Thyroid gland (tissue), 4 donors: ENCODE results near the gene ENTHD1. TPM values are rescaled to one million over a fixed set of nuclear protein-coding genes. Genes with fewer than 3 reads are reported as not detected.

Experiments
- DNase-seq, 2 donors: peaks; one replicate each; pipeline ENCODE4 v3.0.0-alpha.2; 2019
- H3K27ac ChIP-seq, 3 donors: fragments of 200-600 bp; sonication (generic); 1 replicate in 2 of 3; 2 replicates in 1 of 3; pipeline ENCODE4 v1.5.1; 2016 to 2019; ENCODE audit warnings: mild to moderate bottlenecking in 1 of 3, moderate library complexity in 1 of 3
- H3K27me3 ChIP-seq: fragments of 200-600 bp; sonication (generic); one replicate; pipeline ENCODE4 v1.5.1; 2019
- H3K36me3 ChIP-seq, 2 donors: fragments of 200-600 bp; sonication (generic); one replicate each; pipeline ENCODE4 v1.5.1; 2016 to 2019
- H3K4me1 ChIP-seq, 2 donors: fragments of 200-600 bp; sonication (generic); one replicate each; pipeline ENCODE4 v1.5.1; 2017 to 2019
- H3K4me3 ChIP-seq, 3 donors: fragments of 200-600 bp; sonication (generic); replicated peaks in 1 of 3; 1 replicate in 2 of 3; 2 replicates in 1 of 3; pipeline ENCODE4 v1.5.1; 2016; ENCODE audit warnings: mild to moderate bottlenecking in 1 of 3
- H3K9me3 ChIP-seq: fragments of 200-600 bp; sonication (generic); one replicate; pipeline ENCODE4 v1.5.1; 2017
- POLR2A ChIP-seq, 2 donors: fragments of 450-650 bp; IDR thresholded peaks; one replicate each; pipeline ENCODE4 v1.6.1; 2017; ENCODE audit warnings: antibody characterized with exemption in 2 of 2, mild to moderate bottlenecking in 2 of 2, moderate library complexity in 1 of 2
- WGBS, 2 donors: methylation state at CpG; one replicate each; pipeline ENCODE4 v1.1.5; 2017; 5-methylcytosine and 5-hydroxymethylcytosine counted together
- intact Hi-C: fragments of 100-400 bp; cut with DNase I; formaldehyde crosslinking; loops from one replicate; pipeline ENCODE4 v1.15.1; 2023
- total RNA-seq, 4 donors: library from RNA; depleted of rRNA; stranded (reverse); fragments of >200 nt; gene quantifications; one replicate each; pipeline ENCODE4 v1.2.3, GENCODE V29; 2016
- TF ChIP-seq, protein P1 (sequence below), 6 experiments: fragments of 200-600 bp in 3 of 6; fragments of 450-650 bp in 3 of 6; sonication (generic) in 3 of 6; IDR thresholded peaks; one replicate each; pipeline ENCODE4 v1.5.1; 2016 to 2019; ENCODE audit warnings: antibody characterized with exemption in 6 of 6, mild to moderate bottlenecking in 2 of 6, inconsistent platforms in 1 of 6, moderate library complexity in 1 of 6

The ENTHD1 gene
- total RNA-seq, 4 donors from 2014 or later: 1.3 TPM; not detected in 3

DNA sequence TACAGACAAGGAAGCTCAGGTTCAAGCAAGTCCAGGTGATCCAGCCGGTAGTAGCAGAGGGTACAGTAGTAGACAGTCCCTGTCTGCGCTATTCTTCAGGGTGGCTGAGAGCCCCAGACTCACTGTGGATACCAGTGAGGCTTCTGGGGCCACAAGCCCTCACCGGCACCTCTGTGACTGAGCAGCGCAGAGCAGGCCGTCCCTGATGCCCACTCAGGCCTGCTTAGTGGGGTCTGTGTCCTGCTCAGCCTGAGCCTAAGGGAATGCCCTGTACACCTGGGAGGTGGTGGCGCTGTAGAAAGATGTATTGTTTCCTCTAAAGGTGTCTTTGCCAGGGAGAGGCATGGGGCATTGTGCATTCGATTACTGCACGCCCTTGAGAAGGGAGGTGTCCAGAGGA lies 179.2 kb downstream of the ENTHD1 start:
- Histone ChIP-seq H3K36me3 (no peaks in the 10 kb centered on the region), H3K9me3 (no peaks in the 10 kb centered on the region), H3K27ac (no peak overlapping the region), H3K4me1 (peaks cover 5 to 7% of the 10 kb centered on the region in 2 donors), H3K4me3 (no peak overlapping the region), H3K27me3 (no peaks in the 10 kb centered on the region)
- TF ChIP-seq, protein P1, sequence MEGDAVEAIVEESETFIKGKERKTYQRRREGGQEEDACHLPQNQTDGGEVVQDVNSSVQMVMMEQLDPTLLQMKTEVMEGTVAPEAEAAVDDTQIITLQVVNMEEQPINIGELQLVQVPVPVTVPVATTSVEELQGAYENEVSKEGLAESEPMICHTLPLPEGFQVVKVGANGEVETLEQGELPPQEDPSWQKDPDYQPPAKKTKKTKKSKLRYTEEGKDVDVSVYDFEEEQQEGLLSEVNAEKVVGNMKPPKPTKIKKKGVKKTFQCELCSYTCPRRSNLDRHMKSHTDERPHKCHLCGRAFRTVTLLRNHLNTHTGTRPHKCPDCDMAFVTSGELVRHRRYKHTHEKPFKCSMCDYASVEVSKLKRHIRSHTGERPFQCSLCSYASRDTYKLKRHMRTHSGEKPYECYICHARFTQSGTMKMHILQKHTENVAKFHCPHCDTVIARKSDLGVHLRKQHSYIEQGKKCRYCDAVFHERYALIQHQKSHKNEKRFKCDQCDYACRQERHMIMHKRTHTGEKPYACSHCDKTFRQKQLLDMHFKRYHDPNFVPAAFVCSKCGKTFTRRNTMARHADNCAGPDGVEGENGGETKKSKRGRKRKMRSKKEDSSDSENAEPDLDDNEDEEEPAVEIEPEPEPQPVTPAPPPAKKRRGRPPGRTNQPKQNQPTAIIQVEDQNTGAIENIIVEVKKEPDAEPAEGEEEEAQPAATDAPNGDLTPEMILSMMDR (IDR thresholded peaks at IDR 0.05): no peak
- intact Hi-C loops: no loop called here
- 90 to 97% methylated on average over 5 to 8 of the region's 8 CpGs for WGBS, 2 donors
- no peak for DNase-seq

DNA sequence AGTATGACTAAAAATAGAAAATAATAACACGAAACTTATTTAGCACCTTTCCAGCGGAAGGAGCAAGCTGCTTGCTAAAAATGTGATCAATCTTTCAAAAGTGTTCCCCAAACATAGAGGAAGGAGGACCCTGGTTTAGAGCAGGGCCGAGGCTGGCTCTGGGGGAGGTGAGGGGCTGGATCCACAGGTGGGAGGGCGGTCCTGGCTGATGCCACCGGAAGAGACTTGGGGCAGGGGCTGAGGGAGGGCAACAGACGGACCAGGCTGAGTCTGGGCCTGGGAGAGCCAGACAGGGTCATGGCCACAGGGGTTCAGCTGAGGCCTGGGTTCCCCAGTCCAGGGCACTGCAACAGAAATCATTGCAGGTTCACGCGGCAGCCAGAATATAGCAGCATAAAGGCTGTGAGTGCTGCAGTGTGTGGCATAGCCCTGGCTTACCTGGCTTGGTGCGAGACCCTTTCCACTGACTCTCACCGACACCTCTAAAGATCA lies 179.7 kb downstream of the ENTHD1 start:
- Histone ChIP-seq H3K4me3 (no peak overlapping the region), H3K9me3 (no peaks in the 10 kb centered on the region), H3K36me3 (no peaks in the 10 kb centered on the region), H3K27ac (no peak overlapping the region), H3K27me3 (no peaks in the 10 kb centered on the region), H3K4me1 (peaks cover 5 to 7% of the 10 kb centered on the region in 2 donors)
- WGBS, 2 donors: 87 to 88% methylated on average over 10 of the region's 10 CpGs
- TF ChIP-seq POLR2A (IDR thresholded peaks at IDR 0.05): no peak
- TF ChIP-seq, protein P1 (IDR thresholded peaks at IDR 0.05): no peak
- DNase-seq: no peak
- intact Hi-C loops: no loop called here

DNA sequence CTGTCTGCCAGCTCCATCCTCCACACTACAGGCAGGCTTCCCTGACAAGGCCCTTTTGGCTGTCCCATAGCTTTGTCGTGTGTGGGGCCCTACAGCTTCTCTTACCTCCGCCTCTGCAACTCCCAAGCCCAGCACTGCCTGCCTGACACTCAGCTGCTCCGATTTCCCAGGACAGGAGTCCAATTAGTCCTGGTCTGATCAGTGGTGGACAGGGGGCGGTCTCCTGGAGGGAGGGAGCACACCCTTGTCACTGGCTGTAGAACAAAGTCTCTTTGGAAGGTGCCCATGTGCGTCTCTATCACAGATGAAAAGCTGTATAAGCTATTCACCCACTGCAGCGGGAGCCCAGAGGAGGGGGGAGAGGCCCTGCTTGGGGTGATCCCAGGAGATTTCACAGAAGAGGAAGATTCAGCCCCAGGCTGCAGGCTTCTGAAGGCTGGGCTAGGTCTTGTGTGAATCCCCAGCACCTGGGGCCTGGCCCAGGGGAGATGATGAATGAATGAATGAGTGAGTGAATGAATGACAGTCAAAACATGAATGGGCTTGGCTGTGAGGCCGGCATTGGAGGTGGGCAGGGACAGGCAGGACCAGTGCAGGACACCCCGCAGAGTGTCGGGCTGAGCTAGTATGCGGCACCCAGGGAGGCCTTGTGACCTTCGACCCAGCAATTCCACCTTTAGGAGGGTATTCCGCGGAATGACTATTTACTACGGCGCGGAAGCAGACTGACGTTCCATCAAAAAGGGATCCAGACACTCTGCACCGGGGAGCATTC lies 180.6 kb downstream of the ENTHD1 start:
- Histone ChIP-seq H3K4me3 (no peak overlapping the region), H3K4me1 (peaks cover 5 to 7% of the 10 kb centered on the region in 2 donors), H3K36me3 (no peaks in the 10 kb centered on the region), H3K27me3 (no peaks in the 10 kb centered on the region), H3K9me3 (no peaks in the 10 kb centered on the region), H3K27ac (no peak overlapping the region)
- TF ChIP-seq POLR2A (IDR thresholded peaks at IDR 0.05): no peak
- TF ChIP-seq, protein P1 (IDR thresholded peaks at IDR 0.05): no peak
- DNase-seq: no peak
- WGBS, 2 donors: 72% methylated on average over 18 of the region's 18 CpGs
- intact Hi-C loops: no loop called here

DNA sequence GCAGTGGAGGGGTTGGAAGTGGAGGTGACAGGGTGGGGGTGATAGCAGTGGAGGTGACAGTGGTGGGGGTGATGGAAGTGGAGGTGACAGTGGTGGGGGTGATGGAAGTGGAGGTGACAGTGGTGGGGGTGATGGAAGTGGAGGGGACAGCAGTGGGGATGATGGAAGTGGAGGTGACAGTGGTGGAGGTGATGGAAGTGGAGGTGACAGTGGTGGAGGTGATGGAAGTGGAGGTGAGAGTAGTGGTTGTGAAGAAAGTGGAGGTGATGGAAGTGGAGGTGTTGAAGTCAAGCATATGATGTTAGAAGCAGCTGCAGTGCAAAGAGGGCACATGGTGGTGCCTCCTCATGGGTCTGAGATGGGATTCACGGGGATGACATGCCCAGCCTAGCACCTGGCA lies 181.5 kb downstream of the ENTHD1 start:
- no peak overlapping the region for H3K27ac ChIP-seq
- no peak overlapping the region for H3K4me3 ChIP-seq
- DNase-seq: no peak
- intact Hi-C loops: no loop called here
- H3K9me3 ChIP-seq: no peaks in the 10 kb centered on the region
- no peaks in the 10 kb centered on the region for H3K27me3 ChIP-seq
- peaks cover 5 to 7% of the 10 kb centered on the region in 2 donors for H3K4me1 ChIP-seq
- 92 to 100% methylated on average over 1 of the region's 1 CpG for whole genome bisulfite sequencing, 2 donors
- no peaks in the 10 kb centered on the region for H3K36me3 ChIP-seq
- TF ChIP-seq, protein P1 (IDR thresholded peaks at IDR 0.05): no peak
- TF ChIP-seq POLR2A (IDR thresholded peaks at IDR 0.05): no peak

DNA sequence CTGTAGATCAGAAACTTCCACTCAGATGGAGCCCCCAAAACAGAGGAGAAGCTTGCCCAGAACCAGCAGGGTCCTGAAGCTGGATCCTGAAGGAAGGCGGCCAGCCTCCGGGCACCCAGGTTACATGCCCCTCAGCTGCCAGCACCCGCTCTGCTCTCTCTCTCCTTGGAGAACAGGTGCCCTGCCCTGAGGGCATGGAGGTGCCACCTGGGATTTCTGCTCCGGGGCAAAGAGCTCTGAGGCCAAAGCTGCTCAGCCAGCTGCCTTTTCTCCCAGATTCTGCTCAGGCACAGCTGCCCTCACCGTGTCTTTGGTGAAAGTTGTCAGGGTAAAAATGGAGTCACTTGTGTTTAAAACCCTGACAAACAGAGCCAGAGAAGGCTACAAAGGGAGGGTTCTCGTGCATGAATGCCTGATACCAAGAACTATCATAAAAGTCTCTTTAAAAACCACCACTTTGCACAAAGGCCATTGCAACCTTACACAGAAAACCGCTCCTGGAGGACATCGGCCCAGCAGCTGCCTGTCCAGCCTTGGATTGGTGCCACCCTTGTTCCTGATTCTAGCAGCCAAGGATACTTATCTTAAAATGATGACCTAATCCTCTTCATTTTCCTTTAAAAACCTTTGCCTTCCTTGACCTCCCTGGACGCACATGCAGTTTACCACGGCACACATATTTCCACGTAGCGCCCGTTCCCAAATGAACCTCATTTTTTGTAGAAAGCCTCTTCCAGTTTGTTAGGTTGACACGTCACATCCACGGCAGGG lies 183.0 kb downstream of the ENTHD1 start:
- H3K27ac ChIP-seq: no peak overlapping the region
- H3K36me3 ChIP-seq: no peaks in the 10 kb centered on the region
- WGBS, 2 donors: 45 to 52% methylated on average over 12 to 15 of the region's 15 CpGs
- H3K4me1 ChIP-seq: peaks cover 5 to 7% of the 10 kb centered on the region in 2 donors
- H3K9me3 ChIP-seq: no peaks in the 10 kb centered on the region
- peak; percentile 73 to 74 for DNase-seq
- H3K27me3 ChIP-seq: no peaks in the 10 kb centered on the region
- no peak overlapping the region for H3K4me3 ChIP-seq
- TF ChIP-seq POLR2A (IDR thresholded peaks at IDR 0.05): no peak
- TF ChIP-seq, protein P1 (IDR thresholded peaks at IDR 0.05): no peak
- intact Hi-C loops: no loop called here
